CD1c-positive myeloid dendritic cell (primary cell): ENCODE results near the gene GNG7.
"Not testable (repeated sequence)": the region's sequence is repeated elsewhere in the genome, so short reads cannot be mapped to it uniquely, and the experiment has no call there.

ENCODE experiments used
- DNase-seq: peaks from one replicate; pipeline ENCODE4 v3.0.0-alpha.2; 2016; ENCODE audit errors: extremely low spot score

The GNG7 gene

GRCh38 chr19:2713170-2713569, 10.7 kb upstream of the GNG7 start:
- not testable (repeated sequence) for DNase-seq

DNA sequence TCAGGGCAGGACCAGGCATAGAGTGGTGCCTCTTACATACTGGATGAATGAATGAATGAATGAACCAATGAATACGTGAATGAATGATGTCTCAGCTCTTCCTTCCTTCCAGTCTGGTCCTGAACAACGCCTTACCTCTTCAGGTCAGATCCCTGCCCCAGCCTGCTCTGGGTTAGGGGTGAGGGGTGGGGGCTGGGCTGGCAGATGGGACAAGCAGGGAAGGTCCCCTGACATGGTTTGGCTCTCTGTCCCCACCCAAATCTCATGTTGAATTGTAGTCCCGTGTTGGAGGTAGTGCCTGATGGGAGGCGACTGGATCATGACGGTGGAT, 9.3 kb upstream of the GNG7 start:
- DNase-seq = no peak

DNA sequence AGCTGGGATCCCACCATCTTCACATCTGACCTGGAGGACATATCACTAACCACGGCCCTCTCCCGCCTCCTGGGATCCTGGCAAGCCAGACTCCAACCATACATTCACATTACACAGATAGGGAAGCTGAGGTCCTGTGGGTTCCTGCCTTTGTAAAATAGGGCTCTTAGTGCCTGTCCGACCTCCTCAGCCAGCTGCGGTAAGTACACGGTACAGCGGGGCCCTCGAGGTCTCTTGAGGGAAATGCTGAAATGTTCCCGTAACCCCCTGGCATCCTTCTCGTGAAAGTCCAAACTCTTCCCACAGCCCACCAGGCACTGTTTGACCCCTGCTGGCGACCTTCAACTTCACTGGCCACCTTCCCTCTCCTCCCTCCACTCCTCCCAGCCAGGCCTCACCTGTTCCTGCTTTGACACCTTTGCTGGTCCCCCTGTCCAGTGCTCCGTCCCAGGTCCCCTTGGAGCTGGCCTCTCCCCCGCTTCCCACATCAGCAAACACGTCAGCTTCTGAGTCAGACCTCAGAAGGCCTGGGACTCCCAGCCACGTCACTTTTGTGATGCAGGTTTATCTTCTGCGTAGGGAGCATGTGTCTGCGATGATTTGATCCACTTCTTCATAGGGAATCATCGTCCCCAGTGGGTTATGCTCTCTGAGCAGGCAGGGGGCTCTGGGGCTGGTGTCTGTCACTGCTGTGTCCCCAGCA, 8.8 kb upstream of the GNG7 start:
- peak; percentile 65 for DNase-seq

DNA sequence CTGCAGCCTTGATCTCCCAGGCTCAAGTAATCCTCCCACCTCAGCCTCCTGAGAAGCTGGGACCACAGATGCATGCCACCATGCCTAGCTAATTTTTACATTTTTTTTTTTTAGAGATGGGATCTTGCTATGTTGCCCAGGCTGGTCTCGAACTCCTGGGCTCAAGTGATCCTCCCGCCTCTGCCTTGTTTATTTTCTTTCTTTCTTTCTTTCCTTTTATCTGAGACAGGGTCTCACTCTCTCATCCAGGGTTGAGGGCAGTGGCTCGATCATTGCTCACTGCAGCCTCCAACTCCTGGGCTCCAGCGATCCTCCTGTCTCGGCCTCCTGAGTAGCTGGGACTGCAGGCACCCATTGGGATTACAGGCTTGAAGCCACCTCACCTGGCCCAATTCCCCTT, 3.8 kb upstream of the GNG7 start:
- DNase-seq = no peak

GRCh38 chr19:2703691-2704216, 1.3 kb upstream of the GNG7 start:
- DNase-seq = no peak

DNA sequence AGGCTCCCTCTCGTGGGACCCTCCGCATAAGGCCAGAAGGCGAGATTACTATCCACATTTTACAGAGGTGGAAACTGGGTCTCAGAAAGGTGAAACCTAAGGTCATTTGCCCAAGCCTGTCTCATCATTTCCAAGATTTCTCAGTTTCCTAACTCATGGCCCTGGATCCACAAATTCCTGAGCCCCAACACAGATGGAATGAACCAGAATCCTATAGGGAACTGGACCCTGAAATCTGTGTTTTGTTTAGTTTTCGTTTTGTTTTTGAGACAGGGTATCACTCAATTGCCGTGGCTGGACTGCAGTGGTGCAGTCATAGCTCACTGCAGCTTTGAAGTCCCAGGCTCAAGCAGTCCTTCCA, 563 bp upstream of the GNG7 start:
- DNase-seq = no peak

- DNase-seq = no peak
These were observed 929 bp downstream of the GNG7 start for GRCh38 chr19:2701361-2702169.

DNA sequence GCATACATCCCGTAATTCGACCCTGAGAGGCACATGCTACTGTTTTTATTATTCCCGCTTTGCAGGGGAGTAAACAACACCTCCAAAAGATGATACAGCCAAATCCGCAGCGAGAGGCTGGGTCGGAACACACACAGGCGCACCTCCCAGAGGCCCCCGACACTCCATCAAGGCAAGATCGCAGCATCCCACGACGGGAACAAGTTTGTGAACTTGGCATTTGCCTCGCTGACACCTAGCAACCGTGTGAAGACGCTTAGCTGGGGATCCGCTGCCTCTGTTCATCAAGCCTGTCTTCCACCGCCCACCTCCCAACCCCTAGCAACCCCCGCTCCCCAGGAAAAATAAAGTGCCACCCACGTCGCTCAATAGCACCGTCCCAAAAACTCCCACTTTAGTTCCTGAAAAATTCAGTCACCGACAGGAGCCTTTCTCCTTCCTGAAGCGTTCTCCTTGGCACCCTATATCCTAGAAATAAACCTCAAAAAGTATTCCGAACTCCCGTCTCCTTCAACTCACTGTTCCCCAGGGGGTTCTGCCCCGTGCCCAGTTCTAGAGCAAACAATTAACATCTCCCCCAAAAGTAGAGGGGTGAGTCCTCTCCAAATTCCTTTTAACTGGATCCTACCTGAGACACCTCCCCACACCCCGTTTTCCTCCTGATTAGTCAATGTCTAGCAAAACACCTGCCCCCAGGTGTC, 1.7 kb downstream of the GNG7 start:
- peak; percentile 69 for DNase-seq

GRCh38 chr19:2699413-2700140, 2.9 kb downstream of the GNG7 start:
- no peak for DNase-seq

DNA sequence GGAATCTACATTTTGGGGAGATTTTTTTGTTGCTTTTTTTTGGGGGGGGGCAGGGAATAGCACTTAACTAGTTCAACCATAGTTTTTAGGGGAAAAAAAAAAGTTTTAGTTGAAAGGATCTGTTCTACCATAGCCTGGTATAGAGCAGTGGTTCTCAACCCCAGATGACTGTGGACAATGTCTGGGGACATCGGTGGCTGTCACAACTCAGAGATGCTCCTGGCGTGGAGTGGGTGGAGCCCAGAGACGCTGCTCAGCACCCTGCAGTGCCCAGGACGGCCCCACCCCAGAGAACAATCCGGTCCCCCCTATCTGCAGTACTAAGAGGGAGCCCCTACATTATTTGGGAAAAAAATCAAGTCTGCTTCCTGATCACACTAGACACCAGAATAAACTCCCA, 8.3 kb downstream of the GNG7 start:
- no peak for DNase-seq

GRCh38 chr19:2693492-2694160, 8.9 kb downstream of the GNG7 start:
- no peak for DNase-seq

GRCh38 chr19:2691951-2692350, 10.5 kb downstream of the GNG7 start:
- no peak for DNase-seq

DNA sequence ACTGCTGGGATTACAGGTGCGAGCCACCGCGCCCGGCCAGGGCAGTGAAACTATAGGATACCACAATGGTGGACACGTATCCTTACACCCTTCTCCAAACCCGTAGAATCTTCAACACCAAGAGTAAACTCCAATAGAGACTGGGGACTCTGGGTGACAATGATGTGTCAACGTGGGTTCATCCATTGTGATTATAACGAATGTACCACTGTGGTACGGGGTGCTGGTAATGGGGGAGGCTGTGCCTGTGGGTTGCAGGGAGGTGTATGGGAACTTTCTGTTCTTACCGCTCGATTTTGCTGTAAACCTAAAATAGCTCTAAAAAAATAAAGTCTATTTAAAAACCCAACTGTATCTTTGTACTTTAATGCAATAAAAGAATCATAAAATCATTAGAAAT, 11.6 kb downstream of the GNG7 start:
- no peak for DNase-seq

- DNase-seq = no peak
These were observed 16.1 kb downstream of the GNG7 start for GRCh38 chr19:2686360-2686759.

GRCh38 chr19:2685204-2685704, 17.2 kb downstream of the GNG7 start:
- no peak for DNase-seq

DNA sequence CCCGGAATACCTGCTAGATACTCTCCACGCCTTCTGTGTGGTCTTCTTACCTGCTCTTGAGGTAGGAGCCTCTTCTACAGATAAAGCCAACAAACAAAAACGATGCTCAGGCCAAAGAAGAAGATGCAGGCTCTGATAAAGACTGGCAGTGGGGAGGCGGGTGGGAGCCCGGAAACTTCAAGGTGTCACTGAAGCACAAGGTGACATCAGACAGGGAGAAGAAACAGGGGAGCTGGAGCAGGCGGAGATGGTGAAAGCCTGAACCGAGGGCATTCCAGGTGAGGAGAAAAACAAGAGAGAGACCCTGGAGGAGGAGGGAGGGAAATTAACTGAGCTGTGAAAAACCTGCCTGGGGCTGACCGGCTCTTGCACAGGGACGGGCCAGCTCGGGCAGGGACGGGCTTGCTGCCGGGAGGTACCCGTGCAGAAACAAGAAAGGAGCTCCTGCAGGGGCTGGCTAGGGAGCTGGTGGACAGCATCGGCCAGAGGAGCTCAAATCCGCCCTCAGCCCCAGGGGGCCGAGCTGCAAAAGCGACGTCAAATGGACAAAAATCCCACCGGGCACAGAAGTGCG, 19.0 kb downstream of the GNG7 start:
- no peak for DNase-seq

DNA sequence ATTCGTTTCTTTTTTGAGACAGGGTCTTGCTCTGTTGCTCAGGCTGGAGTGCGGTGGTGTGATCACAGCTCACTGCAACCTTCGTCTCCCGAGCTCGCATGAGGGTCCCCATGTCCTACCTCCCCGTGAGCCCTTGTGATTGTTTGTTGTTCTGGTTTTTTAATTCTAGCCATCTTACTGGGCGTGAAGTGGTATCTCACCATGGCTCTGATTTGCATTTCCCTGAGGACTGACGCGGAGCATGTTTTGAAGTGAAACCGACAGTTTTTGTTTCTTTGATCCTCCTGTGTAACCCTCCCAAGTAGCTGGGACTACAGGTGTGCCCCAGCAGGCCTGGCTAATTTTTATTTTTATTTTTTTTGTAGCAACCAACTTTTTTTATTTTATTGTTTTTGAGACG, 21.7 kb downstream of the GNG7 start:
- no peak for DNase-seq

- DNase-seq = no peak
These were observed 23.1 kb downstream of the GNG7 start for GRCh38 chr19:2679439-2679838.

- DNase-seq = not testable (repeated sequence)
These were observed 23.5 kb downstream of the GNG7 start for GRCh38 chr19:2678948-2679347.

DNA sequence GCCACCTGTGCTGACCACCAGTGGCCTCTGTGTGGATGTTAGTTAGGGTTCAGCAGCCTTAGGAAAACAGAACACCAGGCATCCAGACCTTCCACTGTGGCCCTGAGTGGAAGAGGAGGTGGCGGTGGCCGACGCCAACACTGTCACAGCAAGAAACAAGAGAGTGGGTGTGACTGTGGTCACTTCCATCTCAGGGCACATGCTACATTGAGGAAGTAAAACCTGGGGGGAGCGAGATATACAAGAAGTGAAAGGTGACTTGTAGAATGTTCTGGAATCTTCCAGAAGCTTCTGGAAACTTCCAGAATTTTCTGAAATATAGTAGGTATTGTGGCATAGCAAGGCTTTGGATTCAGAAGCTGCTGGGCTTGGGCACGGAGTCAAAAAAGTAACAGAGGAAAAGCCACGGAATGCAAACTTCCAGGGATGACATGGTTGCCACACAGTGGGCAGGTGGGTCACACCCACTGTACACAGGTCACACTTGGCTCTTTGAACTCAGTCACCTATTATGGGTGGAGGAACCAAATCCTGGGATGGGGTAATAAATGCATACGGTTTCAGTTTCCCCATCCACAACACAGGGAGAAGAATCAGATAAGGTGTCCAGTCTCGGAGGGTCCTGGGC, 24.3 kb downstream of the GNG7 start:
- peak; percentile 90 for DNase-seq
